Measurements from ENCODE around the gene SGSM2.

The SGSM2 gene

DNA sequence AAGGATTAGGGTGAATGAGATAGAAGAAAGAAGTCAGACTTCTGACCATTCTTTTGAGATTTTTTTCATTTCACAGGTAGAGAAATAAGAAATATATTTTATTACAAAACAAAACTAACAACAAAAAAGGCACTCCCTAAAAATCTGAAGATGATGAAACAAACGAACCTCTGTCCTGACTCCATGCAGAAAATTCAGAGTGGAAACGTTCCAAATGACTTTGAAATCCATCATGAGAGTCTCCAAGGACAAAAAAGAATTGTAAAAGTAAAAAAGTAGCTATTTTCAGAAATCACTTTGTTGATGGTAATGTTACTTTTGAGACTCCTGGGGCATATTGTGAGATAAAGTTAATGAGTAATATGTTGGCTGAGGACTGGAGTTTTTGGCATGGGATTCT lies 89.9 kb downstream of the SGSM2 start:
- no peak for DNase-seq (ENCODE audit: low read depth)

DNA sequence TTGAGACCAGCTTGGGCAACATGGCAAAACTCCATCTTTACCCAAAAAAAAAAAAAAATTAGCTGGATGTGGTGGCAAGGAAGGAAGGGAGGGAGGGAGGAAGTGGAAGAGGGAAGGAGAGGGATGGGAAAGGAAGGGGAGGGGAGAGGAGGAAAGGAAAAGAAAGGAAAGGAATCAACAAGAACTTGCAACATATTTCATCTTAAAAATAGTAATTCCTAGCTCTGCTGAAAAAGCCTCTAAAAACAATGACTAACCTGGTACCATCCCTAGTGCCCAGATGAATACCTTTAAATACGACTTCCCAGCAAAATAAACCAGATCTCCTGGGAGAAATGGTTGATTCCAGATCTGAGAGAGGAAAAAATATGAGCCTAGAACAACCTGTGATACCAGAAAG lies 90.6 kb downstream of the SGSM2 start:
- DNase-seq (ENCODE audit: low read depth): no peak

All from CMK (cell line).